GM21447 (cell line): ENCODE measurements around the gene CALCOCO2.
"Not testable (repeated sequence)": the region's sequence is repeated elsewhere in the genome, so short reads cannot be mapped to it uniquely, and the experiment has no call there.

Experiments used
- ATAC-seq: cut with Tn5 transposase; IDR thresholded peaks from one replicate; pipeline ENCODE4 v1.9.1; 2021; ENCODE audit not compliant: unreplicated experiment

Gene CALCOCO2, protein sequence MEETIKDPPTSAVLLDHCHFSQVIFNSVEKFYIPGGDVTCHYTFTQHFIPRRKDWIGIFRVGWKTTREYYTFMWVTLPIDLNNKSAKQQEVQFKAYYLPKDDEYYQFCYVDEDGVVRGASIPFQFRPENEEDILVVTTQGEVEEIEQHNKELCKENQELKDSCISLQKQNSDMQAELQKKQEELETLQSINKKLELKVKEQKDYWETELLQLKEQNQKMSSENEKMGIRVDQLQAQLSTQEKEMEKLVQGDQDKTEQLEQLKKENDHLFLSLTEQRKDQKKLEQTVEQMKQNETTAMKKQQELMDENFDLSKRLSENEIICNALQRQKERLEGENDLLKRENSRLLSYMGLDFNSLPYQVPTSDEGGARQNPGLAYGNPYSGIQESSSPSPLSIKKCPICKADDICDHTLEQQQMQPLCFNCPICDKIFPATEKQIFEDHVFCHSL

DNA sequence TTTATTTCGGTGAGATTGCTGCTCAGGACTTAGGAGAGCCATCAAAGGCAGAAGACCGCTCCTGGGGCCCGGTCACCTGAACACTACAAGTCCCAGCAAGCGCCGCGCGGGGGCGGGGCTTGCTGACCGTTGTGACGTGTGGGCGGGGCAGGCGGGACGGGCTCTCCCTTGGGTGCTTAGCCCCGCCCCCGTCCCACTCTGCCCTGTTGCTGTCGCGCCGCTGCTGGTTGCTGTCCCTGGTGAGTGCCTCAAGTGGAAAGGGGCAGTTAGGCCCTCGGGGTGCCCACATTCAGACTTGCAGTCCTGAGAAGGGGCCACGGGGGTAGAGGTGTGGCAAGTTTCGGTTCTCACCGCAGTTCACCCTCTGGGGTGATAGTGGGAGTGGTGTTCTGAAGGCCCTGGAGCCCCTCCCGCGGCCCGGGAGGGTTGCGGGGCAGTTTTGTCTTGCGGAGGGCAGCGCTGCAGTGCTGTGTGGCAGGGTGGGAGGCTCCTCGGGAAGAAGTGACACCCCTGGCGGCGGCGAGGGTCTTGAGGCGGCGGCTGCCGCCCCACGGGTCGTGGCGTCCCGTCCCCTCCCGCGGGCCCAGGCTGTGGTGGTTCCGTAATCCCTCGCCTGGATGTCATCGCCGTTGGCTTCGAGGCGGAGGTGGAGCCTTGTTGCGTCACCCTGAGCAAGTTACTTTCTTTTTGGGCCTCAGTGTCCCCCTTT lies at the start of gene CALCOCO2:
CALCOCO2 (plus strand) TSS at position 196 of the 709 bp plus-strand sequence. CDS start 10,673 bp downstream, outside the sequence.
- ATAC-seq, result peak; percentile 80

GRCh38 chr17:48787828-48788227 lies 43.0 kb upstream of the CALCOCO2 start:
- no peak for ATAC-seq

- ATAC-seq, result no peak
Measured at GRCh38 chr17:48790607-48791127, 40.2 kb upstream of the CALCOCO2 start.

- peak; percentile 59 for ATAC-seq
Measured at GRCh38 chr17:48791128-48792032, 39.5 kb upstream of the CALCOCO2 start.

GRCh38 chr17:48792033-48792798 lies 38.6 kb upstream of the CALCOCO2 start:
- ATAC-seq, result no peak

DNA sequence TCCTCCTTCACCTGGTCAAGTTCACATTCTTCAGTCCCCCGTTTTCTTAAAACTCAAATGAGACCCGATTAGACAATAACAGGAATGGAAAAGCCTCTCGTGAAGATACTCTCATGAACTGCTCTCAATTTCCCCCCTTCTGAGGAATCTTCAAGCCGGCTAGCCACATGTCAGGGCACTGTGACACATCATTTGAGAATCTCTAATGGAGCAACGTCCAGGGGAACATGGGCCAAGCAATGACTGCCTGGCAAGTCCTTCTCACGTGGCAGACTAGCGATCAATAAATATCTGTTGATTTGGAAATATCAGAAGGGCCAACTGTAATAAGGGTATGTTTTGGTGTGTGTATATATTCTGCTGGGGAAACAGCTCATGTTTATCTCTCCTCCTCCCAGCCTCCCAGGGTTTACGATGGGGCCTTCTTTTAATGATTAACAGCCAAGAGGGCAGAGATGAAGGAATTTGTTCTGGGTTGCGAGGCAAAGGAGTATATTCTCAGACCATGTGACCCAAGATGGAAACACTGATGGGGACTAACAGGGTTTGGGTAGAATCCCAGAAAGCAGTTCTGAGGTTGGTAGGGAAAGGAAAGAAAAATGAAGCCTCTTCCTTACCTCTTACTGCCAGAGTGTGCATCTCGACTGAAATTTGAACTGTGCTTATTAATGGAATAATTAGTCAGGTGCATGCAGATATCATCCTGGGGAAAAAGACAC lies 35.2 kb upstream of the CALCOCO2 start:
- ATAC-seq, result no peak

DNA sequence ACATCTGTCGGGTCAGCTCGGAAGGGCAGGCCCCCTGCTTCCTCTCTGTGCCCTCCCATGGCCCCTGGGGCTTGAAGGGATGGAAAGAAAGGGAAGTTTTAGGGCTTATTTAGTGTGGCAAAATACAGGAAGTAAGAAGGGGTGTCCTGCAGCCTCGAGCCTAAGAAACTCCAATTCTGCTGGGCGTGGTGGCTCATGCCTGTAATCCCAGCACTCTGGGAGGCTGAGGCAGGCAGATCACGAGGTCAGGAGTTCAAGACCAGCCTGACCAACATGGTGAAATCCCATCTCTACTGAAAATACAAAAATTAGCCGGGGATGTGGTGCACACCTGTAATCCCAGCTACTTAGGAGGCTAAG lies 34.7 kb upstream of the CALCOCO2 start:
- ATAC-seq, result not testable (repeated sequence)

DNA sequence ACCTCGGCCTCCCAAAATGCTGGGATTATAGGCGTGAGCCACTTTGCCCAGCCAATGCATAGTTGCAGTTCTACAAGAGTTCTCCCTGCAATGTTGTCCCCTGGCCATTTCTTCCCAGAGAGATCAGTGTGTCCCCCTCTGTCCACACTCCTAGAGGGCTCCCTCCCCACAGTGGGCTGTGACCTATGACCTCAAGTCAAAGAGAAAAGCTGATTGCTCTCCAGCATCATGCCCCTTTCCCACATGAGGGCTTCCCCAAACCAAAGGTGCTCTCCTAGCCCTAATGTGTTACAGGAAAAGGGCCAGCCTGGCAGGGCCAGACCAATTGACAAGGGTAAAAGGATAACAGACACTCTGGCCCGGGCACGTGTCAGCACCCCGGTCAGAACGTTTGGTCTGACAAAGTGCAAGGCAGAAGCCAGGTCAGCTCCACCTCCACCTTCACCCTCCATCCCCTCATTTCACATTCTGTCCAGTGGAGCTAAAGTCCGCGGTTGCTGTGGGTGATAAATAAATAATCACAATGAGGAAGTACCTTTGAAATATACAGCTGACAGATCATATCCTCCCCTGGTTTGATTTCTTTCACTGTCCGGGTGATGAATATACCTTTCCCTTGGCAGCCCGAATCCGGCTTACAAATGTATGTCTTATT lies 31.6 kb upstream of the CALCOCO2 start:
- ATAC-seq, result no peak

- no peak for ATAC-seq
Measured at GRCh38 chr17:48800626-48801217, 30.1 kb upstream of the CALCOCO2 start.

- no peak for ATAC-seq
Measured at GRCh38 chr17:48804936-48805411, 25.9 kb upstream of the CALCOCO2 start.

- ATAC-seq, result no peak
Measured at GRCh38 chr17:48809182-48809581, 21.7 kb upstream of the CALCOCO2 start.

GRCh38 chr17:48812001-48812400 lies 18.8 kb upstream of the CALCOCO2 start:
- ATAC-seq, result no peak

GRCh38 chr17:48814504-48814903 lies 16.3 kb upstream of the CALCOCO2 start:
- ATAC-seq, result no peak

DNA sequence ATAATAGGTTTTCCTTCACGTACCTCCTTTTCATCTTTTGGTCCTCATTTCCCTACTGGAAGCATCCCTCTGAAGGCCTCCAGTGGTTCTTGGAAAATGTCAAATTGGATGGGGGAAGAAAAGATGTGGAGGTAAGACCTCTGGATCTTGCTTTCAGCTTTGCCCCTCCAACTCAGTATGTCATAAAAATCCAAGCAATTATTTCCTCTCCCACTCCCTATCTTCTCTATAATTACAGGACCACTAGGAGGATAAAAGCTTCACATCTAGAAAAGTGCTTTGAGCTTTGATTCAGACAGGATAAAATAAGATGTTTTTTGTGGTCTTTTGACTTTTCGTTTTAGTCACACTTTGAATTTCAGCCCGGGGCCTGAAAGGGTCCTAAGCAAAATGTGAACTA lies 15.5 kb upstream of the CALCOCO2 start:
- no peak for ATAC-seq

DNA sequence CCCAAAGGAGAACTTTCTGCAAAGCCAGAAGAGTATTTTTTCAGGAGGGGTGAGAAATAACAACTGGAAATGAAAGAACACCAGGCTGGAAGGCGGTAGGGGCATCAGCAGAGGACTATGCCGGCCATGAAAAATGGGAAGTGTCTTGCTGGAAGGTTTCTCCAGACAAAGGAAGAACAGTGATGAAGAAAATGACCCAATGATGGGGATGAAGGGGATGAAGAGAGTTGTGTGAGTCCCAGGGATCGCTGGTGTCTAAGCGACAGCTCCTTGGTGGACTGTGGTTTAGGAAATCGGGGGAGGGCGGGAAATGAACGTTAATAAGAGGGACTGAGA lies 14.4 kb upstream of the CALCOCO2 start:
- no peak for ATAC-seq

GRCh38 chr17:48816774-48817590 lies 13.9 kb upstream of the CALCOCO2 start, which contains the start of gene TTLL6:
Gene TTLL6 (minus strand): TSS chr17:48817229. CDS start chr17:48817072, 157 bp downstream.
- ATAC-seq, result peak; percentile 80

DNA sequence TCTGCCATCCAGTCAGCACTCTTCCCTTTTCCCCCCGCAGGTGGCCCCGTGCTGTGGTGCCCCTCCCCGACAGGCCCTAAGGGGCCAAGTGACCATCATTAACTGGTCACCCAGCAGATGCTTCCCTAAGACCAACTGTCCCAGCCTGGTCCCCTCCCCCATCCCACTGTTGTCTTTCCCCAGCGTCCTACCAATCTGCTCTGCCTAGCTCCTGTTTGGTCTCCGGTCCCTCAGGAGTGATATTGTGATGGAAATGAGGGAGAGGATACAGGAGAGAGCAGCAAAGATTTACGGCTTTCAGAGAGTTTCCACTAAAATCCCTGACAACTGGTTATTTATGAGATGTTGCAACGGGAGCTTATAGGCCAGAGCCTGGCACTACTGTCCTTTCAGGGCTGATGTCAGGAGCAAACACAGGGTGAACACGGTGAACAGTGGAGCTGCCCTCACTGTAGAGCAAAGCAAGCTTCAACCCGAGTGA lies 12.4 kb upstream of the CALCOCO2 start:
- ATAC-seq, result no peak

DNA sequence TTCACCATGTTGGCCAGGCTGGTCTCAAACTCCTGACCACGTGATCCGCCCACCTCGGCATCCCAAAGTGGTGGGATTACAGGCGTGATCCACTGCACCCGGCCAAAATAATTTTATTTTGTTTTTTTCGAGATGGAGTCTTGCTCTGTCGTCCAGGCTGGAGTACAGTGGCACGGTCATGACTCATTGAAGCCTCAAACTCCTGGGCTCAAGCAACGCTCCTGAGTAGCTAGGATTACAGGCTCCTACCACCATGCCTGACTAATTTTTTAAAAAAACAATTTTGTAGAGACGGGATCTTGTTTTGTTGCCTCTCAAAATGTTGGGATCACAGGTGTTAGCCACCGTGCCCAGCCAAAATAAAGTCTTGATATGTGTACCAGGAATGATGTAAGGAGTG lies 11.4 kb upstream of the CALCOCO2 start:
- ATAC-seq, result no peak
